Stomach (tissue), 4 donors: ENCODE data around the gene PCDHGC3.

Source experiments
- EP300 ChIP-seq: sonication (generic); formaldehyde crosslinking; IDR thresholded peaks from one replicate; pipeline ENCODE4 v1.6.1; 2017; ENCODE audit warnings: antibody characterized with exemption
- POLR2A ChIP-seq, 4 donors: fragments of 450-650 bp; IDR thresholded peaks; one replicate each; pipeline ENCODE4 v1.6.1; 2016; ENCODE audit warnings: antibody characterized with exemption in 4 of 4, control low read depth in 2 of 4, mild to moderate bottlenecking in 1 of 4, moderate library complexity in 1 of 4
- TF ChIP-seq, protein P1 (sequence below), 7 experiments: fragments of 450-650 bp in 4 of 7; fragments of 200-600 bp in 3 of 7; sonication (generic) in 3 of 7; IDR thresholded peaks; one replicate each; pipeline ENCODE4 v1.5.1; 2016 to 2019; ENCODE audit warnings: antibody characterized with exemption in 7 of 7, control low read depth in 2 of 7, mild to moderate bottlenecking in 1 of 7

- TF ChIP-seq, protein P1, sequence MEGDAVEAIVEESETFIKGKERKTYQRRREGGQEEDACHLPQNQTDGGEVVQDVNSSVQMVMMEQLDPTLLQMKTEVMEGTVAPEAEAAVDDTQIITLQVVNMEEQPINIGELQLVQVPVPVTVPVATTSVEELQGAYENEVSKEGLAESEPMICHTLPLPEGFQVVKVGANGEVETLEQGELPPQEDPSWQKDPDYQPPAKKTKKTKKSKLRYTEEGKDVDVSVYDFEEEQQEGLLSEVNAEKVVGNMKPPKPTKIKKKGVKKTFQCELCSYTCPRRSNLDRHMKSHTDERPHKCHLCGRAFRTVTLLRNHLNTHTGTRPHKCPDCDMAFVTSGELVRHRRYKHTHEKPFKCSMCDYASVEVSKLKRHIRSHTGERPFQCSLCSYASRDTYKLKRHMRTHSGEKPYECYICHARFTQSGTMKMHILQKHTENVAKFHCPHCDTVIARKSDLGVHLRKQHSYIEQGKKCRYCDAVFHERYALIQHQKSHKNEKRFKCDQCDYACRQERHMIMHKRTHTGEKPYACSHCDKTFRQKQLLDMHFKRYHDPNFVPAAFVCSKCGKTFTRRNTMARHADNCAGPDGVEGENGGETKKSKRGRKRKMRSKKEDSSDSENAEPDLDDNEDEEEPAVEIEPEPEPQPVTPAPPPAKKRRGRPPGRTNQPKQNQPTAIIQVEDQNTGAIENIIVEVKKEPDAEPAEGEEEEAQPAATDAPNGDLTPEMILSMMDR (IDR thresholded peaks at IDR 0.05): no peak
- TF ChIP-seq EP300 (no peak), POLR2A (IDR thresholded peaks at IDR 0.05) (no peak)
Measured at GRCh38 chr5:141516672-141517025, 40.9 kb downstream of the PCDHGC3 start.
